ENCODE measurements around the gene RAP1GAP.
A peak's percentile ranks its signal among the peaks of the same experiment; 100 is the strongest.

The RAP1GAP gene

DNA sequence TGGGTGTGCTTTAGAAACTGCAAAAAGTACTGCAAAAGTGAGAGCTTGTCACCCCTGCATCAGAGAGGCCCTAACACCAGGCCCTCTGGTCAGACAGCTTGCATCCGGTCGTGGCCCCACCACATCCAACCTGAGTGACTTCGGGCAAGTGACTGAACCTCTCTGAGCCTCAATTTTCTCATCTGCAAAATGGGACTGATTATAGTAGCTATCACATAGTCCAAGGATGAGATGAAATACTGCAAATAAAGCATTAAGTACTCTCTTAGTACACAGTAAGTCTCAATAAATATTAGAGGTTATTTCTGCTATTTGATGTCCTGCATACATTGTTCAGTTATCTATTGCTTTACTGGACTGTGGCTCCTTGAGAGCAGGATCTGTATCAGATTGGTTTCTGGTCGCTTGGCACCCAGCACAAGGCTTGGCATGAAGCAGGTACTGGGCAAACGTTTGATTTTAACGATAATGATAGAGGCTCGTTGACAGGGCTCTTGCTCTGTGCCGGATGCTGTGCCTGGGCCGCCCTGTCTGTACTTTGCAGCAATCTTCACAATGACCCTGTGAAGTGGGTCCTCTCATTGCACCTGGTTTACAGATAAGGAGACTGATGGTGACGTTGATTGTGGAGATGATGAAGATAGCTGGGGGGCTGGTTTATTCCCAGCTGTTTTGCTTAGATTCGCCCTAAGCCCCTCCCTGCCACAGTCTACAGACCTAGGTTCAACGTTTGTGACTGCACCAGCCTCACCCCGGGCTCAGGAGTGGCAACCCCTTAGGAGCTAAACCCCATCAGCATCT lies 43.6 kb downstream of the RAP1GAP start:
- no peak for DNase-seq (ENCODE audit: low spot score)

DNA sequence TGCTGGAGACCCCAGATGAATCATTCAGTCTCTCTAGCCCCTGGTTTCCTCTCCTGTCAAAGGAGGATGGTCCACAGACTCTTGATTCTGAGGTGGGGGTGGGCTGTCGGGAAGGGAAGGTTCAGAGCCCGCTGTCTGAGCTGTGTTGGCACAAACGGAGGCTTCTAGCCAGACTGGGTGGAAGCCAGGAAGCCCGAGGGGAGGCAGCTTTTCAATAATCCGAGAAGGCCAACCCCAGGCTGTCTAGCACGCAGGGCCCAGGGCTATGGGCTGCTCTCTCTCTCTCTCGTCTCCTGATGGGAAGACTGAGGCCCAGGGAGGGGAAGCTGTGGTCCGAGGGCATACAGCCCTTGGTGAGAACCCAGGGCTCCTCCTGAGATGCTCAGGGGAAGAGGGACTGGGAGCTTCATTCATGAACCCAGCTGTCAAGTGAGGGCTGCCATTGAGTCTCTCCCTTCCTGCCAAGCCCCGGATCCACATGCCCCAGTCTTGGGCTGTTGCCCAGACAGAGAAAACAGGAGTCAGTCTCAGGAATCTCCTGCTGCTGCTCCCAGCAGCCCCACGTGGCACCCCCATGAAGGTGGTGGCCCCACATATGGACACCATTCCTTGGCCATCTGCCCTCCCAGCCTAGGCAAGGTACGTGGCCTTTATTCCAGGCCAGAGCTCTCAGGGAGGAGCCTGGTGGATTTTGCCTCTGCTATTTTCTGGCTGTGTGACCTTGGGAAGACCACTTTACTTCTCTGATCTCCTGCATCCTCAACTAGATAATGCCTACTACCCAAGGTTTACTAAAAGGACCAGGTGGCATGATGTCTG lies 44.4 kb downstream of the RAP1GAP start:
- no peak for DNase-seq (ENCODE audit: low spot score)

DNA sequence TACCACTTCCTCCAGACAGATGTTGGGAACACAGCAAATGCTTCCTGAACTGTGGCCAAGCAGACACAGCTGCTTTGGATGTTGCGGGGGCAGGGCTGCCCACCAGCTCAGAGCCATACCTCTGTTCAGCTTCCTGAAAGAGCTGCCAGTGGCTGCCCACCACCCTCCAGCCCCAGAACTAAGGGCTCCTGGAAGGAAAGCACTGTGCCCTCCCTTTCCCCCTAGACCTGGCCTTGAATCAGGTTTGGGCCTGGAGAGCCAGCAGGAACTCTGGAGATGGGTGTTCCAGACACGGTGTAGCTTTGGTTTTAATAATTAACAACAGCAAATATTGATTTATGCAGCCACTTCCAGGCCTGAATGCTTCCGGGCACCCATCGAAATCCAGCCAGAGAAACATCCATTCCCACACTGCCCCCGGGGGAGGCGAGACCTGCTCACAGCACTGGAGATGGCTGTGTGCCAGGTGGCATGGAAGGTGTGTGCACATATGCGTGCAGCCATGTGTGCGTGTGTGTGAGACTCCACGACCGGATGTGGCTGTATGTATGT lies 45.7 kb downstream of the RAP1GAP start:
- no peak for DNase-seq (ENCODE audit: low spot score)

DNA sequence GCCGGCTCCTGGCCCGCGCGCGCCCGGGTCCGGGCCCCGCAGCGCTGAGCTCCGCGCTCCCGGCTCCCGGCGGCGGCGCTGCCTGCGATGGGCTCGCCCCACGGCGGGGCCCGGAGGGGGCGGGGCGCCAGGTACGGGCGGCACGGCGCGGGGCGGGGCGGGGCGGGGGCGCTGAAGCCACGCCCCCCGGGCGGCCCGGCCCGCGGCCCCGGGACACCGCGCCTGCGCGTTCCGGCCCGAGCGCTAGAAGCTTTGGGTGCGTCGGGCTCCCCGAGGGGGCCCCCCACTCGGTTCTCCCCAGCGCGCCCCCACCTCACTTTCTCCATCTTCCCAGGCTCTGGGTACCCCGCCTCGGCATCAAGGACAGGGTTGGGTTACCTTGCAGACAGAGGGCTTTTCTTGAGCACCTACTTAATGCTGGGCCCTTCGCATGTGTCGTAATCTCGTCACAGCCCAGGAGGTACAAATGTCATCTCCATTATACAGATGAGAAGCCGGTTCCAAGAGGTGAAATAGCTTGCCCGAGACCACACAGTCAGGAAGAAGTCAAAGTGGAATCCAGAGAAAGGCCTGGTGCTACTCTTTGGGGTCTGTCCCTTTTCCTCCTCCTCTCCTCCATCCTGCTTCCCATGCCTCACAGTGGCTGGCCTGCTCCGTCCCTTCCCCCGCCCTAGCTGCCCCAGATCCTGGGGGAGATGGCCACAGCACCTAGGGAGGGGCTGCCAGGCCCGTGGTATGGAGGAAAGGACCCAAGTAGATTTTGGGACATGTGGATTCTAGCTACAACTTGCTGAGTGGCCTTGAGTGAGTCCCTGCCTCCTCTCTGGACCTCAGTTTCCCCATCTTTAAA lies 46.5 kb downstream of the RAP1GAP start:
- peak; percentile 16 for DNase-seq (ENCODE audit: low spot score)

DNA sequence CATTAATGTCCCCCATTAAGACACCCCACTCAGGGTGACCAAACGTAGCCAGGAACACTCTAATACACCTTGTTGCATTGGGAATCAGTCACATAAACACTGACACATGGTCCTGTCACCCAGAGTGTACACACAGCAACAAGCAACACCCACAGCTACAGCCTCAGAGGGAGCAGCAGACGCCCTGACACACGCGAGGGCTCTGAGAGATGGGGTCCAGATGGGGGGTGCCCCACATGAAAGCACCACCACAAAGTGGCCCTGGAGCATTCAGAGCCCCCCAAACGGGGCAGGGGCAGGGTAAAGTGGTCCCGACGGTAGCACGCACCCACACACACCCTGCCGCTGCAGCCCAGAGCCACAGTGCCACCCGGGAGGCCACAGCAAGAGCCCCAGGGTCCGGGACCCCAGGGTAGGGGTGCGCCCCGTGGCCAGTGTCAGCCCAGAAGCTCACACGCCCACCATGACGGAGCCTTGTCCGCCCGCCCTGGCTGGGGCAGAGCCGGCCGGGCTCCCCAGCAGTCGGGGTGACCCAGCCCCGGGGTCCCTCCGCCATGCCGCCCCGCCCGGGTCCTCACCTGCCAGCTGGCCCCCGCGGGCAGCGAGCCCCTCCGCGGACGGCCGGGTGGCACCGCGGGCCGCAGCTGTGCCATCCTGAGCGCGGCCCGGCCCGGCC lies 47.3 kb downstream of the RAP1GAP start:
- DNase-seq (ENCODE audit: low spot score): no peak

DNA sequence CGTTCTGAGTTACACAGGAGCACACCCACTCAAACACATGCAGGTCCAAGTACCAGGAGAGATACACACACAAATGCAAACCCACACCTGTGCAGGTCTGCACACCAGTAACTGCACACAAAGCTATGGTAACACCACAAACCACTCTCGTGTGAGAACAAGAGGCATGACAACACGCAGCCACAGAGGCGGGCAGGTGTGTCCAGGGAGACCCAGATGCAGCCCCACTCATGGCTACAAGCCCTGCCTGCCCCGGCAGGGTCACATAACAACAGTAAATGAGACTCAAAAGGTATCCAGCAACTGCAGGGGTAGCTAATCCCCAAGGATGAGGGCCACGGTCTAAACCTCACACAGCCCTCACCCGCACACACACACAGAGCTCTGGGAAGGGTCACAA lies 48.1 kb downstream of the RAP1GAP start:
- no peak for DNase-seq (ENCODE audit: low spot score)

DNA sequence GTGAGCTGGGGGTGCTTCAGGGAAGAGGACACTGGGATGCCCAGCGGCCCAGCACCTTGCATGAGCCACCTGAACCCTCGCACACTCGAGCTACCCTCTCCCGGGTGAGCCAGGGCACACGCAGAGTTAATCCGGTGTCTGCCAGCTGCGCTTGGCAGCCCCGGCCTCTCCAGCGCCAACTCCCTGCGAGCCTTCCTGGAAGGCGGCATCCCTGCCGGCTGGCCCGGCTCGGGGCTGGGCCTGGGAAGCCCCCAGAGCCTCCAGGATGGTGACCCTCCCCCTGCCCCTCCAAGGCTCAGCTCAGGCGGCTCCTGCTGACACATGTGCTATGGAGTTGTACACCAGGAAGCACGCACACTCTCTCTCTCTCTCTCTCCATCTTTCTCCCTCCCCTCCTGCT lies 48.7 kb downstream of the RAP1GAP start:
- DNase-seq (ENCODE audit: low spot score): no peak

DNA sequence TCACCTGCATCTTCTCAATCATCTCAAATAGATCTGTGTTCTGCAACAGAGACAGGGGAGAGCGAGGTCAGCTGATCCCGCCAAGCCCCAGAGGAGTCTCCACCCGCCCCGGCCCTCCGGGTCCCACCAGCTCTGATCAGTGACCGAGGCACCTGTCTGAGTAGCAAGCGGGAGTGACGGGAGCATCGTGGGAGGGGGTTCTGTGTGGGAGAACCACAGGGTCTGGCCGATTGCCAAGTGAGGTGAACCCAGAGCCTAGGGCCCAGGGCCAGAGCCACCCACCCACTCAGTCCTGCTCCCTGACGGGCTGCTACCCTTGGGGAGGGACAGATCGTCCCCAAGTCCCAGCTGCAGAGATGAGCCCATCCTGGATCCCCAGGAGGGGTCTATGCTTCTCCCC lies 49.1 kb downstream of the RAP1GAP start:
- no peak for DNase-seq (ENCODE audit: low spot score)

DNA sequence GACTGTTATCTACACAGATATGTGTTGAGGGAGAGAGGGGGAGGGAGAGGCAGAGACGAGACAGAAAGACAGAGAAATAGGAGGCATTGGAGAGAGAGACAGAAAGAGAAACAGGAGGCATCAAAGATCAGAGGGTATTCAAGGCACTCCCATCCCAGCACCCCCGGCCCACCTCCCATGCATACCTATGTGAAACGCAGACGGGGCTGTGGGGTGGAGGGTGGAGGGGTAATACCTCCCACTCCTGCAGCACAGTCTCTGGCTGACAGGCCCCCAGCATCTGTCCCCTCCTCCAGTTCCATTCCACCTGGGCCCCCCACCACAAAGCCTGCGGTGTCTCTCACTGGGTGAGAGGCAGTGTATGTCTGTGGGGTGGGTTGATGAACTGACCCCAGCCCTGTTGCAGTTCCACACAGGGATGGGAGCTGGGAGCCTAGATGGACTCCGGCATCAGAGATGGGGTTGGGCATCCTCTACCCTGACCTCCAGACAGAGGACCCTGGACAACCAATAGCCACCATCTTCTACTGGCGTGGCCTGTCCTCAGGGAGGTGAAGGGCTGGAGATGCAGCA lies 49.7 kb downstream of the RAP1GAP start:
- DNase-seq (ENCODE audit: low spot score): no peak

DNA sequence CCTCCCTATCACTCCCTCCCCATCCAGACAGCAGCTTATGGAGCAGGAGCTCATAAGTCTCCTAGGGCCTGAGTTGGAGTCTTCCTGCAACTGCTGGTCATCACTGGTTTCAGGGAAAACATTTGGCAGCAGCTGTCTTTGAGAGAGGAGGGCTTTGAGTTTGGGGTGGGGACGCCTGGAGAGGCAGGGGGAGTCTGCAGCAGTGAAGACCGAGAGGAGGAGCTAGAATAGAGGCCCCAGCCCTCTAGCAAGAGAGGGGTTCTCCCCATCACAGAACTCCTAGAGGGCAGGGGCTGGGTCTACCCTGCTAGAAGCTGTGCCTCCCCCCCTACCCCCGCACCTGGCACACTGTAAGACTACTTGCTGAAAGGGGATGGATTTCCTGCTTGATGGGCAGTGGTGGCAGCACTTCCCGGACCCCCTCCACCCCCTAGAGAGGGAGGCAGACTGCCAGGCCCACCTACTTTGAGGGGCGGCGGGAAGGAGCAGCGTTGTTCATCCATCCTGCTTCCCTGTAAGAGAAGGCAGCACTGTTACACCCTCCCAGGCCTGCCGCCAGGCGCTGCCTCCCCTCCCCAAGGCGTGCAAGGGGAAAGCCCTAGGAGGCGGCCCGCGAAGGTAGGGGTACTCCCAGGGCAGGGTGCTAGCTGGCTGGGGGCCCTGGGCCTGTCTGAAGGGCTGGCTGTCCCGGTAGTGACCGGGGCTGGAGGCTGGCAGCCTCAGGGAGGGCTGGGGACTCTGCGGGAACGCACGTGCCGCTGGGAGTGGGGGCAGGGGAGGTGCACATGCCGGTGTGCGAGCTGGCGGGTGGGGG lies 50.4 kb downstream of the RAP1GAP start:
- no peak for DNase-seq (ENCODE audit: low spot score)

DNA sequence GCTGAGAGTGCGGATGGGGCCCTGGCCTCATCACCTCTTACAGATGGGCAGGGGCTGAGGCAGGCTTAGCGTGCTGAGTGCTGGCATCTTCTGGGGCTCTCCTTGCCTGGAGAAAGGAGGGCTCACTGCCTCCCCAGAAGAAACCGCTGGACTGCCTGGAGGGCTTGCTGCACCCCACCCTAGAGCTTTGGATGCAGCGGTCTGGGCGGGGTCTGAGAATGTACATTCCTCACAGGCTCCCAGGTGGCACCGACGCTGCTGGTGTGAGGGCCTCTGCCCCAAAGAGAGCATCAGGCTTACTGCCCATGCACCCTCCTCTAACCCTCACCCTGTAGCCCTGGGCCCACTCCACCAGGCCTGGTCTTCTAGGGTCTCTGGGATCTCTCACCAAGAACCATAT lies 51.1 kb downstream of the RAP1GAP start:
- no peak for DNase-seq (ENCODE audit: low spot score)

DNA sequence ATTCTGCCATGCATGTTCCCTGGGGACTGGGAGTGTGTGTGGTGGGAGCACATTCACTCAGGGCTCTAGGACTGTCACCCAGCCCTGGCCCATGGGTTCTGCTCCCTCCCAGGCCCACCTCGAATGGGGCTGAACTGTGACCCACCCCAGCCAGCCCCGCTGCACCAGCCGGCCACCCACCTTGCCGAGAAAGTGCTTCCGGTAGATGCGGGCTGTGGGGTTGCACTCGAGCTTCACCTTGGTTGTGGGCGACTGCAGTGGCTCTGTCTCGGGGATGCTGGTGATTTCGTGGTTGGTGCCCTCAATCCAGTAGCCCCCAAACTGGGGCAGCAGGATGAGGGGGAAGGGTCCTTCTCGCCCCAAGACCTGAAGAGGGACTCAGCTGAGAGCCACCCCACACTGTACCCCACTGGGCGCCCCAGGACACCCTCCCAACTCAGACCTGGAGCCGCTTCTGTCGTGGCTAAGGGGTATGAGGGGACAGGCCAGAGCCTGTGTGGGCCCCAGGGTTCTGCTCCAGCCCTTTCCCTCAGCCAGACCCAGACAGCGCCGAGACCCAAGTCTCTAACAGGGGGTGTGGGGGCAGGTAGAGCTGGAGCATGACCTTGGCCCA lies 51.9 kb downstream of the RAP1GAP start:
- DNase-seq (ENCODE audit: low spot score): no peak

DNA sequence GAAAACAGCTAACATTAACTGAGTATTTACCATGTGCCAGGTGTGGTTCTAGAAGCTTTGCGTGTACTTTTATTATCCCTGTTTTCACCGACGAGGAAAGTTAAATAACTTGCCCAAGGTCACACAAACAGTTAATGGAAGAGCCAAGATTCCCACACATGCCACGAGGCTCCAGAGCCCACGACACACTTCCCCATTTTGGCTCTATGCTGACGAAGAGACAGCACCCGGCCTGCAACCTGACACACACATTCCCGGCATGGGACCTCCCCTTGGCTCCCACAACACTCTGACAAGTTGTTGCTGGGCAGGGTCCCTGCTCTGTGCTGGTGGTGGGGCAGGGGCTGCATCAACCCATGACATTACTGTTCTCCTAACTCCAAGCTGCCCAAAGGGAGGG lies 52.8 kb downstream of the RAP1GAP start:
- no peak for DNase-seq (ENCODE audit: low spot score)

DNA sequence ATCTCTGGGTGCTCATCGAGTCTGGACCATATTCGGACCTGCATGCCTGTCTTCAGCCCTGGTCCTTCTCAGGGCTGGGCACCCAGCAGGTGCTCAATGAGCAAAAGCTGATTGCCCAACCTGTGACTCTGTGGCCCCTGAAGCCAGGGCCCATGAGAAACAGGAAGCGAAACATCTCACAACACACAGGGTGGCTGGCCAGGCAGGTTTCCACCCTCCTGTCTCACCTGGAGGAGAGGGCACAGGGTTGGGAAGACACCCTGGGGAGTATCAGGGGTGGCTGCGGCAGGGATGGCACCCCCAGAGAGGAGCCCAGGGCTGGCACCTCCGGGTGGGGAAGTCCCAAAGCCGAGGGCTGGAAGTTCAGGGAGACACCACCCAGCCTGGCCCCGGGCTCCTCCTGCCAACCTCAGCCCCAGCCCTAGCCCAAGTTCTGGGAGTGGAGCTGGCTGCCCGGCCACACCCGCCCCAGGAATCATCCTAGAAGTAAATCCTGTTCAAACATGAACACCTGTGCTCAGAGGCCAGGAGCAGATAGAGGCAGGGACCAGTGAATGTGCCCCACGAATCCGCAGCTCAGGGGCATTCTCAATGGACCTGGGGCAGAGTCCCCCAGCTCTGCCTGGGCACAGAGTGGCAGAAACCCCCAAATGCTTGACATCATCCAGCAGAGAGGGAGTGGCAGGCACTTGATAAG lies 54.6 kb downstream of the RAP1GAP start:
- no peak for DNase-seq (ENCODE audit: low spot score)

DNA sequence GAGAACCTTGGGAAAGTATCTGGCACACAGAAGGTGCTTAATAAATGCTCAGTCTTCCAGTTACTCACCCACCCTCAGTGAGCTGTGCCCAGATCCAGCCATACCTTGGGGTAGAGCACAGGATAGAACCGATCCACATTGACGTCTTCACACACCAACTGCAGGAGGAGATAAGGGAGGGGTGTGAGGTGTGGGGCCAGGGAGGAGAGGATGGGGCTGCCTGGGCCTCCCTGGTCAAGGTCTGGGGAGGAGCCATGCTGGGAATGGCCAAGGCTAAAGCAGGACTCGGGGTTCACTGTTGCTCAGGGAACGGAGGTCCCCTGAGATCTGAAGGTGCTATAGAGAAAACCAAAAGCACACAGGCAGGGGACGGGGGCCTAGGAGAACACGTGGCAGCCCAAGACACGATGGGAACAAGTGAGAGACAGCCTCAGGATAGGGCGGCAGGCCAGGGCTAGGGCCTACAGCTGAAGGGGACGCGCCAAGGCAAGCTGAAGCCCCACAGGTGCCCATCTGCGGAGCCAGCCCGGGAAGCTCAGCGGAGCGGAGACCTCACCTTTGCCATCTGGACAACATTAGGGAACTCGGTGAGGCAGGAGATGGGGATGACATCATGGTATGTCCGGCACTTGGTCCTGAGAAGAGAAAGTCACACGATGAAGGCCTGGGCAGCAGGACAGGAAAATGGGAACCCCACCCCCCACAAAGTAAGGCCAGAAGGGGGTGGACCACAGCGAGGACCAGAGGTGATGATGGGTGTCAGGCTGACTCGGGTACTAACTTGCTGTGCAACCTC lies 55.9 kb downstream of the RAP1GAP start:
- no peak for DNase-seq (ENCODE audit: low spot score)

DNA sequence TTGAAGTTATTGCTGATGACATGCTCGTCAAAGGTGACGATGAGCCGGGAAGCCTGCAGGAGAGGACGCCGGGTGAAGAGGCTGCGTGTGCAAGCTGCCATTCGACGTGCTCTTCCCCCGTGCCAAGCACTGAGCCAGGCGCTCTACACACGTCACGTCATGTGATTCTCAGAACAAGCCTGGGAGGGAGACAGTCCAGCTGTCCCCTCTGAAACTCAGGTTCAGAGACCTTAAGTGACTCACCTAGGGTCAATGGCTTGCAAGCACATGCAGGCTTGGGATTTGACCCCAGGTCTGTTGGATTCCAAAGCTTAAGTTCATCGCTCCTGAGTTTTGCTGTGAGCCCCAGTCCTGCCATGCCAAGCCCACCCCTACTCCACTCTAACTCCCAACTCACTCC lies 57.1 kb downstream of the RAP1GAP start:
- DNase-seq (ENCODE audit: low spot score): no peak

DNA sequence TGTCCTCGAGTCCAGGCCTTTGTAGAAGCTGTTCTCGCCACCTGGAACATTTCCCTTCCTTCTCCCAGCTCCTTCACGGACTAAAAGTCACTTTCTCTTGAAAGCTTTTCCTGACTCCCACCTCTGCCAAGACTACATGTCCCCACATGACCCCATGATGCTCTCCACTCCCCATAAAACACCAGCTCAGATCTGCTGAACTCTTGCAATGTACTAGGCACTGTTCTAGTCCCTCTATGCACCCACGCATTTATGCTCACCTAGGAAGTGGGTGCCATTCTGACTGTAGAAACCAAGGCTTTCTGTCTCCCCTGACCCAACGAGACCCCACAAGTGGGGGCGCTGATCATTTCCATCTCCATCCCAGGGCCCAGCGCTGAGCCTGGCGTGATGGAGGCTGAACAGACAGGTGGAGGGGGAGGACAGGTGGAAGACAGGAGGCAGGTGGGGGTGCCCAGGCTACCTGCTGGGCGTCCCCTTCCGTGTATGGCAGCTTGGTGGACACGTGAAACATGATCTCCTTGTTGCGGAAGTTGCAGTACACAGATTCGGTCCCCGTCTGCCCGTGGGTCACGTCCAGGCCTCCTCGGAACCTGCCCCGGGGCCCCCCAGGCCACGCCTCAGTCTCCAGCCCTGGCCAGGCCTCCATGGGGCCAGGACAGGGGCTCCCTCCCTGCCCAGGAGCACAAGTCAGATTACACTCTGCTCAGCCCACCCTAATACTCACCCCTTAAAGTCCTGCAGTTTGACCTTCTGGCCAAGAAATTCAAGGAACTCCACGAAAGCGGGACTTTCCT lies 58.0 kb downstream of the RAP1GAP start:
- no peak for DNase-seq (ENCODE audit: low spot score)

DNA sequence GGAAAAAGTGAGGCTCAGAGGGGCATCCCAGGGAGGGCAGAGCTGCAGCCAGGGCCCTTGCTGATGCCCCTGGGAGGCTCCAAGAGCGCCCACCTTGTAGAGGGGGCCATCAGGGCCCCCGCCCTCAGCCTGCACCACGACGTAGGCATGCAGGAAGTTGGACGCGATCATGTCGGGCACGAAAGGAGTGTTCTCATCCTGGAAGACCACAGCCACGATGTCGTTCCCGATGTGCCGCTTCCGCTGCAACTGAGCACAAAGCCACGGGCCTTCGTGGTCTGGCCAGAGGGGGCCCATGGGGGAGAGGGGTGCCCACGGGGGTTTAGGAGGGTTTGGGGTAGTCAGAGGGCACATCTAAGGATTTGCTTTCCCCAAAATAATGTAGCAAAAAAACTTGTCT lies 59.1 kb downstream of the RAP1GAP start:
- no peak for DNase-seq (ENCODE audit: low spot score)
